ENCODE results near the gene MAD1L1. TPM values are rescaled to one million over a fixed set of nuclear protein-coding genes. Genes with fewer than 3 reads are reported as not detected.

MAD1L1 gene
- total and polyA plus RNA-seq, 4 donors = 12.8 to 20.7 (median 16.5) TPM

- no peak for TF ChIP-seq RXRA (IDR thresholded peaks at IDR 0.05)
- TF ChIP-seq GABPA (IDR thresholded peaks at IDR 0.05 in 1 of 2, conservative IDR thresholded peaks at IDR 0.05 in 1 of 2) = no peak
- no peak for TF ChIP-seq TAF1 (conservative IDR thresholded peaks at IDR 0.05)
- no peak for TF ChIP-seq RAD21 (IDR thresholded peaks at IDR 0.05)
- no peak for TF ChIP-seq ATF3 (IDR thresholded peaks at IDR 0.05)
- TF ChIP-seq FOXA1 (IDR thresholded peaks at IDR 0.05) = no peak
- no peak for TF ChIP-seq YY1 (IDR thresholded peaks at IDR 0.05)
- TF ChIP-seq NR2F2 (IDR thresholded peaks at IDR 0.05) = no peak
- no peak for TF ChIP-seq HNF4A (conservative IDR thresholded peaks at IDR 0.05)
- no peak for TF ChIP-seq SP1 (IDR thresholded peaks at IDR 0.05)
- TF ChIP-seq REST (IDR thresholded peaks at IDR 0.05) = no peak
- TF ChIP-seq JUND (IDR thresholded peaks at IDR 0.05) = no peak
- TF ChIP-seq HNF4G (IDR thresholded peaks at IDR 0.05) = no peak
- TF ChIP-seq EGR1 (IDR thresholded peaks at IDR 0.05; ENCODE audit: low read depth in 2 of 2) = no peak
- no peak for TF ChIP-seq FOXA2 (IDR thresholded peaks at IDR 0.05)
- no peak for TF ChIP-seq MAX (IDR thresholded peaks at IDR 0.05)
- TF ChIP-seq CTCF (IDR thresholded peaks at IDR 0.05; ENCODE audit: low read depth, low read length, missing input control) = no peak
- no peak for TF ChIP-seq ZBTB33 (IDR thresholded peaks at IDR 0.05)
- 92% methylated on average over 30 of the region's 30 CpGs for WGBS
- peaks cover 0 to 10% (median 4%) of the 10 kb centered on the region in 4 donors for H3K4me1 ChIP-seq (ENCODE audit: control insufficient read depth in 4 of 4, insufficient read depth in 4 of 4, low read length in 3 of 4)
- H3K9ac ChIP-seq (ENCODE audit: low read depth in 1 of 2, low read length in 2 of 2) = no peak overlapping the region
- peaks cover 0 to 17% (median under 1%) of the 10 kb centered on the region in 4 donors for H3K36me3 ChIP-seq (ENCODE audit: control insufficient read depth in 4 of 4, insufficient read depth in 3 of 4, low read depth in 1 of 4, low read length in 3 of 4)
- H3K9me3 ChIP-seq (ENCODE audit: control insufficient read depth in 4 of 4, low read length in 3 of 4) = no peaks in the 10 kb centered on the region
- no peak overlapping the region for H3K27ac ChIP-seq (ENCODE audit: low read depth in 1 of 2, low read length in 2 of 2)
- no peaks in the 10 kb centered on the region for H3K27me3 ChIP-seq (ENCODE audit: control insufficient read depth in 4 of 4, insufficient read depth in 4 of 4, low read length in 3 of 4)
- DNase-seq (ENCODE audit: low spot score) = no peak
- H3K4me3 ChIP-seq (ENCODE audit: low read depth in 1 of 3, low read length in 3 of 3) = no peak overlapping the region
Observed at GRCh38 chr7:1883834-1884582, 348.7 kb downstream of the MAD1L1 start.
